Dedifferentiated amniotic fluid mesenchymal stem cell (primary cell): ENCODE measurements around the gene USP24.

Source experiments
- DNase-seq: peaks from one replicate; pipeline ENCODE4 v3.0.0-alpha.2; 2016; ENCODE audit errors: extremely low spot score

USP24 gene

DNA sequence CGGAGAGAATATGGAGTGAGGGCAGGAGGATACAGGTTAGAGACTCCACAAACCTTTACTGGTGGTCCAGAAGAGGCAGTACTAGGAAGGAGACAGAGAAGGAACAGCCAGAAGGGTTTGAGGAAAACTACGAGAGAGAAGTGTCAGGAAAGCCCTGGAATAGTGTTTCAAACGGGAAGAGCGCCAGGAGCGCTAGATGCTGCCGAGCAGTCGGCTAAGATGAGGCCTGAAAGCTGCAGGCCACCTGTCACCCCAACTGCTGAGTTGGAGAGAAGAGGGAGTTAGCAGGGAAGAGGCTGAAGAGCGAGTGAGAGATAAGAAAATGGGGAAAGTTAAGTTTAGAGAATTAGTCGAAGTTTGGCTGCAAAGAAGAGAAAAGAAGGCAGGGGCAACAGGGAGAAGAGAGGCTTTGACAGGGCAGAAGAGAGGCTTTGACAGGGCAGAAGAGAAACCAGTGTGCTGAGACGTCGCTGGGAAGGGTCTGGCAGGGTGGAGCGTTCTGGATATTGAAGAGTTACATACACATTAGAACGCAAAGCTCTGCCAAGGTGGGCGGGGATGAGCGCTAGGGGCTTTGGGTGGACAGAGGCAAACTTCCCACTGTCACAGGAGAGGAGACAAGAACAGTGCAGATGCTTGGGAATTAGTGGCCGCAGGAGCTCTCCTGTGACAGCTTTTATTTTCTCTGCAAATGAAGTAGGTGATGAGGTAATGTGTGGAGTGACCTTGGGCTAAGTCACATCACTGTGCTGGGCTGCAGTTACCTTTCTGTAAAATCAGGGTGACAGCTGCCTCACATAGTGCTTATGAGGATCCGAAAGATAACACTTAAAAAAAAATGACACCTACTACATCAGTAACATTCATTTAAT, 144.6 kb downstream of the USP24 start:
- no peak for DNase-seq

DNA sequence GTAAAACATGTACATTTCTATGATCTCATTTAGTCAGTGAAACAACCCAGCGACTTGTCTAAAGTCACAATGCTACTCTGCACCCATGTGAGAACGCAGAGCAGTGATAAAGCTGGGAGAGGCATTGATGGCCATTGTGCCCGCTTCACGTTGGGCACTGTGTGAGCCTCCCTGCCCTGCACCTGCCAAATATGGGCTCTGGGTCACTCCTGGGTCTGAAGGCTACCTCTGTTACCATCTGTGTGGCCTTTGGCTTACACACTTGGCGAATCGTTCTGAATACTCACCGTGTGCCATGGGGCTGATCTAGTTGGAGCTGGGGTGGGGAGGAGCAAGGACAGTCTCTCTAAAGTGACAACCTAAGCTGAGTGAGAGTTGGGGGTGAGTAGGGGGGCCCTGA, 145.9 kb downstream of the USP24 start:
- no peak for DNase-seq

DNA sequence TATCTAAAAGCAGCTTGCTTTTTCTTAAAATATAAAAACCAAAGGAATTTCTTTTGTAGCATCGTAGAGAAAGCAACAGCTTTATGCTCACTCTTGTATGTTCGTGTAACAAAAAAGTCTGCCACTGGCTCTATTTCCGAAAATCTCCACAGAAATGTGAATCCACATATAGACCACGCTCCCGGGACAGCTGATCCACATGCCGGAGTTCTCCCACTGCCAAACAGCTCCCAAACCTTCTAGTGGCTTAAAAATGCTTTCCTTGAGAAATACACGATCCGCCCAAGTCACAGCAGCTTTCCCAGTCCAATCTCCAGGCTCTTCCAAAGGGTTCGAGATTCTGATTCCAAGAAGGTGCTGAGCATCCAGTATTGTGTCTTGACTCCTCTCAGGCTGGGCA, 146.5 kb downstream of the USP24 start:
- no peak for DNase-seq

DNA sequence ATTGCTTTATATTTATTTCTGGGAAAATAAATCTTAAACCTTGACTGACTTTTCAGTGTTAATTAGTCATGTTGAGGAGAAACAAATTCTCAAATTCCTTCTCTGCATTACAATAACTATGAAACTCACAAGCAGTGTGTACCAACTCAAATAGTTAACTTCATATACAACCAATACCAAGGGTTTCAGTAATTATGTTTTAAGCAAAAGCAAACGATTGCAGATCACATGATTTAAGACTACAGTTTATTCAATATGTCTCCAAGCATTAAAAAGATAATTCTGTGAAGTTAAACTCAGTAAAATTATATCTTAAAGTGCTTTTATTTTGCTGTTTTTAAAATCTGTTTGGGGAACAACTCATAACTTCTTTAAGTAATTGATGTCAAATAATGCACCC, 147.2 kb downstream of the USP24 start:
- no peak for DNase-seq

DNA sequence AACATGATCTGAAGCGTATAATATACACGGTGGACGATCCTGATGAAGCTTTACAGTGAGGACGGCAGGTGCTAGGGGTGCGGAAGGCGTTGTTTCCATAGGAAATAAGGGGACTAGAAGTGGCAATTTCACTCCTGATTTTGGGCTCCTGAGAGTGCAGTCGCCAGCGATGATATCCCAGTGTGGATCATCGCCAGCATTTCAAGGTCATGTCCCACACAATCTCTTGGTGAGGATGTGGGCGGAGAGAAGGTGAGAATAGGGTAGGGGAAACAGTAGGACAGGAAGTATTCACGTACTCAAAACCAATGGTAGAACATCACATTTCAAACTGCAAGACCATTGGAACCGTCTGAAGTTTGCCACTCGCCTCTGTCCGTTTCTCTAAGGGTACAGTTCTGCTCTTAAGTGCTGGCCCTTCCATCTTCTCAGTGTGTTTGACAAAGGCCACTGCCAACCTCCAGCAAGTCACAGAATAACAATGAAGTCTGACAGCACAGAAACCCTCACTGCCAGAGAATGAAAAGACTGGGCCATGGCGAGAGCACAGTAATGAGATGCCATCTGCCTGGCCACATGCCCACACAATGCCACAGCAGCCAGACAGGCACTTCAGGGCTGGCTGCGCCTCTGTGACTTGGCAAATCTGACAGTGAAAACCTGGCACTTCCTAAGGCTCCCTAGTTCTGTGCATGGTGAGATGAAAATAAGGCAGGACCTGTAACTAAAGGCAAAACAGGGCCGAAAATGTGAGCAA, 148.0 kb downstream of the USP24 start:
- no peak for DNase-seq

DNA sequence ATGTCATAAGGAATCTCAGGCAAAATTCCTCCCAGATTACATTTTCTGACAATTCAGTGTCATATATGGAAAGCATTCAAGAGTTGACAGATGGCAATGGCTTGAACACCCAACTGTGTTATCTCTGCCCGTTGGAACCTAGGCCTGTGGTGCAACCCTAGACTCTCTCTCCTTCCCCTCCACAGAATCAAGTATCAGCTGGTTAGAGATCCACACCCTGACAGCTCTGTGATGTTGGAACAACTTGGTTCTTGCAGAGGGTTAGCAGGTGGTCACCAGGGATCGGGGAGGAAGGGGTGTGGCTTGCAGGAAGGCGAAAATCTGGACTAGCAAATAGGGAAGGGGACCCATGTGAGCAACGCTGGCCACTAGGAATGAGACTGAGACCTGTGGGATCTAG, 149.5 kb downstream of the USP24 start:
- no peak for DNase-seq

DNA sequence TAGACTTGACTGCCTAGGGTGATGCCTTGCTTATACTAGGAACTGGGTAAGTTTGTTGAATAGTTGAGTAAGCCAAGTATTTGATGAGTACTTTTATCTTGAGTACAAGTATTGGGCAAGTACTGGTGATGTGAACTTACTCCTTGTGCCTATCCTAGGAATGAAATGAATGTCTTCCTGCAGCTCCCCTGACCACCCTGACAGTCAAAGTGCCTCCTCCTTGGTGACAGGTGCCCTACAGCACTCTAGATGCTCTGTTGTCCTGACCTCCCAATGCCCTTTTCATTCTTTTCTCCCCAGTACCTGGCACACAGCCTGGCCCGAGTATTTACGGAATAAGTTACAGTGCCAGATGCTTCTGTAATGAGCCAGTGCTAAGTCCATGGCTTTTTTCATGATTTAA, 150.3 kb downstream of the USP24 start:
- no peak for DNase-seq

DNA sequence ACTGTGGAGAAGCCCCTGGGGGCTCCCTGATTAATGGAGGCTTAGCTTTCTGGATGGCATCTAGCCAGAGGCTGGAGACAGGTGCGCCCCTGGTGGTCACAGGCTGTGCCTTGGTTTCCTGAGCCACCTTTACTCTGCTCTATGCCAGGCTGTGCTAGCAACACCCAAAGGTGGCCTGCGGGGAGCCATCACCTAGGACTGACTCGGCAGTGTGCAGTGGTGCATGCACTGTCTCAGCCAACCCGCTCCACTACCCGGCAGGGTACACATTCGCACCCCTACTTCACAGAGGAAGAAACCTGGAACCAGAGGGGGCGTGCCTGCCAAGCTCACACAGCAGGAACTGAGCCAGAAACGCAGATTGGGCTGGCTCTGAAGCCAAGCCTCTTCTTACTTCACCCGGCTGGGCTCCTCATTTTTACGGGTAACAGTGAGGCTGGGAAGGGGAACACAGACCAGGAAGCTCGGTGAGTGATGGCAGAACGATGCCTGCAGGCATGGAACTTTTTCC, 151.0 kb downstream of the USP24 start:
- no peak for DNase-seq

DNA sequence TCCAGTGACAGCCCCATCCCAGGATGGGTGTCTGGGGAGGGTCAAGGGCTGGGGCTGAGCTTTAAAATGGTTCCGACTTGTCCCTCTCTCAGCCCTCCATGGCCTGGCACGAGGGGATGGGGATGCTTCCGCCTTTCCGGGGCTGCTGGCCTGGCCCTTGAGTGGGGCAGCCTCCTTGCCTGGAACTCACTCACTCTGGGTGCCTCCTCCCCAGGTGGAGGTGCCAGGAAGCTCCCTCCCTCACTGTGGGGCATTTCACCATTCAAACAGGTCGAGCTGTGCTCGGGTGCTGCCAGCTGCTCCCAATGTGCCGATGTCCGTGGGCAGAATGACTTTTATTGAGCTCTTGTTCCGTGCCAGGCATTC, 151.6 kb downstream of the USP24 start:
- no peak for DNase-seq

DNA sequence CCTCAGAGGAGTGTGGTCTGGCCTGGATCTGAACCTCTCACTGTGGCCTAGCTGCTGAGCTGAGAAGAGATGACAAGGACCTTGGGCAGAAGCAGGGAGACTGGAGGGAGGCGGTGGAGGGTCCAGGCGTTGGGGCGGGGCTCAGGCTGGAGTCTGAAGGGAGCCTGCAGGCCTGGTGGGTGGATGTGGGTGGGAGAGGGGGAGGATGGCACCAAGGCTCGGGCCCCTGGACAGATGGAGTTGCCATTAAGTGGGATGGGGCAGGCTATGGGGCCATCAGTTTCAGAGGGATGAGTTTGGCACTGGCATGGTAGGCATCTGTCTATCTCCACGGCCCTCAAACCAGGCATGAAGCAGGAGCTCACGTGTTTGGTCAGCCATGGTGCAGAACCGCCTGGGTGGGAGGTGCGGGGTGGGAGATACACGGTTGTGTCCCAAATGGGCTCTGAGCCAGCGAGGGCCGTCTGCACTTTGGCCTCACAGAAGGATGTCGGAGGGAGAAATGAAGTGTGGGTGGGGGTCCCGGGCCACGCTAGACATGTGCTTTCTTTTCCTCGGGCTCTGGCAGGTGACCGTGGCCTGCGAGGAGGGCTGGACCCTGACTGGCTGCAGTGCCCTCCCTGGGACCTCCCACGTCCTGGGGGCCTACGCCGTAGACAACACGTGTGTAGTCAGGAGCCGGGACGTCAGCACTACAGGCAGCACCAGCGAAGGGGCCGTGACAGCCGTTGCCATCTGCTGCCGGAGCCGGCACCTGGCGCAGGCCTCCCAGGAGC, 152.2 kb downstream of the USP24 start:
- no peak for DNase-seq

DNA sequence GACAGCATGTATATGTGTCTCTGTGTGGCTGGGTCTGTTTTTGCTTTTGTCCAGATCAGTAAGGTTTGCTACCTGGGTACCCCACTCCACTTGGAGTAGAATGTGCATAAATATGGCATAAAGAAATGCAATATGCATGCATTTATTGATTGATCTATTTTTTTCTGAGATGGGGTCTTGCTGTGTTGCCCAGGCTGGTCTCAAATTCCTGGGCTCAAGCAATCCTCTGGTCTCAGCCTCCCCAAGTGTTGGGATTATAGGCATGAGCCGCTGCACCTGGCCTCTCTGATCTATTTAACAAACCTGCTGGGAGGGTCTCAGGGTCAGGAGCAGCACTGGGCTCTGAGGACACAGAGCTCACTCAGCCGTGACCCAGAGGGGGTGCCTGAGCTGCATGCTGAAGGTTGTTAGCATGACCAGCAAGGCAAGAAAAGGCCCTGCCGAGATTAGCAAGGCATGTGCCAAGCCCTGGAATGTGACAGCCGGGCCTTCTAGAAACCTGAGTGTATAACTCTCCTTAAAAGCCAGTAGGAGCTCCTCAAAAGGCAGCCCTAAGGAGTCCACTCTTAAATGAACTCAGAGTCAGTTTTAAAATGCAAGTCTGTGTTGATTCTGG, 153.3 kb downstream of the USP24 start:
- no peak for DNase-seq

DNA sequence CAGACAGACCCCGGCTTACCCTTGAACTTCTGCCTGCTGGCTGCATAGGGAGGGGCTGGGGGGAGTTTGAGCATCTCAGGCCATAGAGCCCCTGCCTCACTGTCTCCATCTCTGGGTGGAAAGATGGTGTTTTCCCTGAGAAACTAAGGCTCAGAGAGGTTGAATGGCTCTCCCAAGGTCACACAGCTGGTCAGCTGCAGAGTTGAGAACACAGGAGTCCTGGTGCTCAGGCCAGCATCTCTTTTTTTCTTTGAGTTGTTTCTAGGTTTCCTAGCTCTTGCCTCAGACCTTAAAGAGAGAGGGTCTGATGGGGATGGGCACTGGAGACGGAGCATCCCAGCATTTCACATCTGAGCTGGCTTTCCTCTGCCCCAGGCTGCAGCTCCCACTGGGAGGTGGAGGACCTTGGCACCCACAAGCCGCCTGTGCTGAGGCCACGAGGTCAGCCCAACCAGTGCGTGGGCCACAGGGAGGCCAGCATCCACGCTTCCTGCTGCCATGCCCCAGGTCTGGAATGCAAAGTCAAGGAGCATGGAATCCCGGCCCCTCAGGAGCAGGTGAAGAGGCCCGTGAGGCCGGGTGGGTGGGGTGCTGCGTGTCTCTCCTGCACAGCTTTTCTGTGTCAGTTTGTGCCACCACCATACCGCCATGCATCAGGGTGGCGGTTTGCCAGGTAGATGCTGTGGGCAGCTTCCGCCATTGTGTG, 154.0 kb downstream of the USP24 start:
- DNase-seq, result no peak

DNA sequence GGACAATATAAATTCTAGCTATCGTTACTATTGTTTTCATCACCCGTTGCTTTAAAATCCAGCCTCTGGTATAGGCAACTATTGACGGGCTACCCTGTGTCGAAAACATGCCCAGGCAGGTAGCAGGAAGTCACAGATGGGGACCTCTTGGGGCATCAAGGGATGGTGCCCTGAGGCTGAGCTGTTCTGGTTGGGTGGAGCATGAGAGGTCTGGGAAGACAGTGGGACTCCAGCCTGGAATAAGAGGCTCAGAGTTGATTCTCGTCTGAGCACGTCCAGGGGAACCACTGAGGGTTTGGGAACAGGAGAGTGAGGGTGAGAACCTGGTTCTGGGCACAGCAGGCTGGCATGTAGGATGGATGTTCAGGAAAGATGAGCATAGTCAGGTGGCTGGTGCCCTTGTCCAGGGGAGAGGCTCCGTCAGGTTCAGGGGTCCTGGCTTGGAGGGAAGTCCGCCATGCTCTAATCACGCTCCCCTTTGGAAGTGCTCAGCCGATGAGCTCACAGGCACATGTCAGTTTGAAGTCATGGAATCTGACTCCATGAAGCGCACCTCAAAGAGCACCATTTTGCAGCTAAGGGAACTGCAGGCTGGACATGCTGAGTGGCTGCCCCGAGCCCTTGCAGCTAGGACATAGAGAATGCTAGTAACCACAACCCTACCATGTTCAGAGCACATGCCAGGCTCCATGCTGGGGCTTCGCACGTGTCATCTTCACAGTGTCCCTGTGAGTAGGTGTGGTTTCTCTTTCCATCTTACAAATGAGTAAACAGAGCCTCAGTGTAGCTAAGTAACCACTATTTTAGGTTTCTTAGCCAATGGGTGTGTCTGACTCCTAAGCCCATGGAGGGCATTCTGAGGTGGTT, 154.8 kb downstream of the USP24 start:
- no peak for DNase-seq

DNA sequence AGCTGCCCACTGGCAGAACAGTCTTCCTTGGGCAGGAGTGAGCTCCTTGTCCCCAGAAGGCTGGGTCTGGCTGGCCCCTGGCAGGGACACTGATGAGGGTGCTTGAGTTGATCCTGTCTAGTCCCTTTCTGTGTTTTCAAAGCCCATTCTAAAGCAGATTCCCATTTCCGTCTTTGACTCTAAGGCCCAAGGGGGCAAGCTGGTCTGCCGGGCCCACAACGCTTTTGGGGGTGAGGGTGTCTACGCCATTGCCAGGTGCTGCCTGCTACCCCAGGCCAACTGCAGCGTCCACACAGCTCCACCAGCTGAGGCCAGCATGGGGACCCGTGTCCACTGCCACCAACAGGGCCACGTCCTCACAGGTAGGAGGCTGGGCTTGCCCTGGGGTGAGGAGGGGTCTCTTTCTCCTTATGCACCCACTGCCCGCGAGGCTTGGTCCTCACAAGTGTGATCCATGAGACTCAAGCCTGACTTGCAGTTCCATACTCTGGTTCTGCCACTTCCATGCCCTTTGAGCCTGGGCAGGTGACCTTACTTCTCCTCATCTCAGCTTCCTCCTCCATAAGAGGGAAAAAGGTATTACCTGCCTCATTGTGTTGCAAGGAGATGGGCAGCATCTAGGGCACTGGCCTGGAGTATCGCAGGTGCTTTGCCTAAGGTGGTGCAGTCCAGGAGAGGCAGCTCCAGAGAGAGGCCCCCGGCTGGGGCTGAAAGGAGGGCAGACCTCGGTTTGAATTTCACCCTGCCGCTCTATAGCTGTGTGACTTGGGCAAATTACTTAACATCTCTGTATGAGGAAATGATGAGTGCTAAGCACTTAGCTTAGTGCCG, 155.6 kb downstream of the USP24 start:
- no peak for DNase-seq

DNA sequence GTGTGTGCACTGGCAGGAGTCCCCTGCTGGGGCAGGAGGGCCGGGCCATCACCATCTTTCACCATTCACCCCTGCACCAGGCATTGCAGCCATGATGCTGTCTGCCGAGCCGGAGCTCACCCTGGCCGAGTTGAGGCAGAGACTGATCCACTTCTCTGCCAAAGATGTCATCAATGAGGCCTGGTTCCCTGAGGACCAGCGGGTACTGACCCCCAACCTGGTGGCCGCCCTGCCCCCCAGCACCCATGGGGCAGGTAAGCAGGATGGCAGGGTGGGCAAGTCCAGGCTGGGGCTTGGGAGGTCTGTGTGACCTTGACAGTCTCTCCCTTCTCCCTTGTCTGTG, 157.2 kb downstream of the USP24 start:
- DNase-seq, result no peak

DNA sequence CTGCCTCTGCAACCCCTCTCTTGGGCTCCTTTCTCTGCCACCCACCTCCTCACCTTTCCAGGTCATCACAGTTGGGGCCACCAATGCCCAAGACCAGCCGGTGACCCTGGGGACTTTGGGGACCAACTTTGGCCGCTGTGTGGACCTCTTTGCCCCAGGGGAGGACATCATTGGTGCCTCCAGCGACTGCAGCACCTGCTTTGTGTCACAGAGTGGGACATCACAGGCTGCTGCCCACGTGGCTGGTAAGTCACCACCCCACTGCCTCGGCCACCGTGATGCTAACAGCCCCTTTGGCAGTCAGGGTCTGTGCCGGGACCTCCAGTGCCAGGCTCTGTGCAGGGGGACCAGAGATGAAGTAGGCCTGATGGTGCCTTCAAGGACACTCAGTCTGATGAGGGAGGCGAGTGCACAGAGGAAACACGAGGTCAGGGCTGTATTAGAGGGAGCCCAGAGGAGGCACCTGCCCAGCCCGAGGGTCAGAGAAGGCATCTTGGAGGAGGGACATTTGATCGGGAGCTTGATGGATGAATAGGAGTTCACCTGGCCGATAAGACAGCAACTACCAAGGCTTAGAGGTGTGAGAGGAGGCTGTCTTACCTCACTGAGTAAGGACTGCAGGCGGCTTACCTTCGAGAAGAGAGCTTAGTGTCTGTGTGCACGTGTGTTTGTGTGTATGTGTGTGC, 157.8 kb downstream of the USP24 start:
- DNase-seq, result no peak

DNA sequence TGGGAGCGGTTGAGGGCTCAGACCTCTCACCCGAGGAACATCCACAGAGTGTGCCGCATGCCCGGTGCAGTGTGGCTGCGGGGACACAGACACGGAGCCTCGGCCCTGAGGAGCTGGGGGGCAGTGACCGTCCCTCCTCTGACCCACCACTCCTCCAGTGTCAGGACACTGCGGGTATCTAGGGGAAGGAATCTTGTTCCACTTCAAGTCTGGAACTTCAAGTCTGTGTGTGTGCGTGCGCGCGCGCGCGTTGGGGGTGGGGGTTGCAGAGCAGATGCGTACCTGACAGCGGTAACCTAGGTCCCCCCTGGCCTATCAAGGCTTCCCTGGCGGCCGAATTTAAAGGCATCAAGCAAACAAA, 158.6 kb downstream of the USP24 start:
- DNase-seq, result no peak

DNA sequence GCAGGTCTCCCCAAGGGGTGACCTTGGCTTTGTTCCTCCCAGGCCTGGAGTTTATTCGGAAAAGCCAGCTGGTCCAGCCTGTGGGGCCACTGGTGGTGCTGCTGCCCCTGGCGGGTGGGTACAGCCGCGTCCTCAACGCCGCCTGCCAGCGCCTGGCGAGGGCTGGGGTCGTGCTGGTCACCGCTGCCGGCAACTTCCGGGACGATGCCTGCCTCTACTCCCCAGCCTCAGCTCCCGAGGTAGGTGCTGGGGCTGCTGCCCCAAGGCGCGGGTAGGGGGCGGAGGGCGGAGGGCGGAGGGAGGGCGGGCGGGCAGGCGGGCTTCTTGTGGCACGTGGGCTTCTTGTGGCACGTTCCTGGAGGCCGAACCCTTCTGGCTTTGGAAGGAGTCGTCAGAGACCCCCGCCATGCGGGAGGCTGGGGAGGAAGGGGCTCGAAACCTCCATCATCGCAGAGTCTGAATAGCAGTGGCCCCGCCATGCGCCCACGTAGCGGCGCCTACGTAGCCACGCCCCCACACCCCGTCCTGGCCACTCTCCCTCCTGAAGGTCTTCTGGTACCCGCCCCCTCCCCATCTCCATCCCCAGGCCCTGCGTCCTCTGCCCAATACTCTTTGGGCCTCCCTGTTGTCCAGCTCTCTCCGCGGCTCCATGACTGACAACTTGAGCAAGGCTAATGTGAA, 159.1 kb downstream of the USP24 start:
- no peak for DNase-seq
